ENCODE results near the gene FEN1. TPM values are rescaled to one million over a fixed set of nuclear protein-coding genes. Genes with fewer than 3 reads are reported as not detected.

Gene FEN1
- total and polyA plus RNA-seq, 2 of the 8 experiments (the other 6 are each of a cell fraction or from before 2014, with no cell fraction given): 52.6 to 86.1 TPM

DNA sequence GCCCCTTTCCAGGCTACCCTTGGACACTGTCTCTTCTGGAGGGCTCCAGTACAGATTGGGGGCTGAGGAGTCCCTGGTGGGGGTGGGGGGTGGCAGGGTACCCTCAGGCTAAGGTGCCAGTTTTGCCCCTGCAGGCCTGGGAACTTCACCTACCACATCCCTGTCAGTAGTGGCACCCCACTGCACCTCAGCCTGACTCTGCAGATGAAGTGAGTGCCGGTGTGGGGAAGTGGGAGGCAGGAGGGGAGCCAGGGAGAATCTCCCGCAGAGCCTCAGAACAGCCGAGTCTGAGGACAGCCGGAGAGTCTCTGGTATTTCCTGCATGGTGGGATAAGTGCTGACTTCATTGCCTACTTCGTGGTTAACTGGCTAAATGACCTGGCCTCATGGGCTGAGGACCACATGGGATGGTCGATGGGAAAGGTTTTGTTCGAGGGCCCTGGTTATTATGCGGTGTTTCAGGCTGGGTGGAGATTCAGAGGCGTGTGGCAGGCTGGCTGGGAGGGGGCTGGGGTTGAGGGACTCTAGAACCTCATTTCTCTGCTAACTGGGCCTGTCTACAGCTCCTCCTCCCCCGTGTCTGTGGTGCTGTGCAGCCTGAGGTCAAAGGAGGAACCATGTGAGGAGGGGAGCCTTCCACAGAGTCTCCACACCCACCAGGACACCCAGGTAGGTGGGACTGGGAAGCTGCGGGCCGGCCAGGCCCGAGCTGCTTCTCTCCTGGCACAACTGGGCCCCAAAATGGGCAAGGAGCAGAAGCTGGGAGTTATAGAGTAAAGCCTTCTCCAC lies 8.8 kb upstream of the FEN1 start (continued):
- TF ChIP-seq CHD7 (IDR thresholded peaks at IDR 0.05; ENCODE audit: insufficient replicate concordance, low read length) (no peak), TBP (IDR thresholded peaks at IDR 0.05; ENCODE audit: low read depth, low read length) (no peak), GABPA (IDR thresholded peaks at IDR 0.05; ENCODE audit: borderline replicate concordance, insufficient read depth, low read length) (no peak), TCF12 (IDR thresholded peaks at IDR 0.05; ENCODE audit: low read depth, low read length) (no peak), SIRT6 (IDR thresholded peaks at IDR 0.05; ENCODE audit: low read length) (no peak), SP1 (IDR thresholded peaks at IDR 0.05; ENCODE audit: low read depth, low read length) (no peak), KDM1A (IDR thresholded peaks at IDR 0.05; ENCODE audit: borderline replicate concordance, low read length) (no peak), RBBP5 (IDR thresholded peaks at IDR 0.05; ENCODE audit: borderline replicate concordance, low read depth, low read length) (no peak), BCL11A (IDR thresholded peaks at IDR 0.05; ENCODE audit: low read depth in 2 of 2, low read length in 2 of 2) (no peak)
- TF ChIP-seq, protein P1, sequence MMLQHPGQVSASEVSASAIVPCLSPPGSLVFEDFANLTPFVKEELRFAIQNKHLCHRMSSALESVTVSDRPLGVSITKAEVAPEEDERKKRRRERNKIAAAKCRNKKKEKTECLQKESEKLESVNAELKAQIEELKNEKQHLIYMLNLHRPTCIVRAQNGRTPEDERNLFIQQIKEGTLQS (IDR thresholded peaks at IDR 0.05; ENCODE audit: insufficient read depth, low read depth, low read length): no peak
